Renal cortex interstitium (tissue), 11 donors: ENCODE data around the gene NCLN. TPM values are rescaled to one million over a fixed set of nuclear protein-coding genes. Genes with fewer than 3 reads are reported as not detected.
A peak's percentile ranks its signal among the peaks of the same experiment; 100 is the strongest.
"Not testable (repeated sequence)": the region's sequence is repeated elsewhere in the genome, so short reads cannot be mapped to it uniquely, and the experiment has no call there.

Experiments
- DNase-seq, 11 donors: peaks; one replicate each; pipeline ENCODE4 v3.0.0-alpha.2; 2013; ENCODE audit warnings: low read depth in 9 of 11, low spot score in 4 of 11; ENCODE audit errors: extremely low read depth in 1 of 11
- polyA plus RNA-seq, 3 donors: library from polyadenylated mRNA; unstranded; fragments of 120-200 nt; gene quantifications; one replicate each; pipeline ENCODE4 v1.2.1, GENCODE V29; 2013; ENCODE audit not compliant: insufficient read length in 3 of 3

The NCLN gene
- polyA plus RNA-seq, 3 donors = 29.5 to 48.4 (median 41.7) TPM

- DNase-seq = no peak
These were observed 34.9 kb upstream of the NCLN start for GRCh38 chr19:3150739-3151329.

- DNase-seq = no peak
These were observed 33.9 kb upstream of the NCLN start for GRCh38 chr19:3151563-3152418.

- no peak for DNase-seq
These were observed 33.3 kb upstream of the NCLN start for GRCh38 chr19:3152419-3152780.

- no peak for DNase-seq
These were observed 32.2 kb upstream of the NCLN start for GRCh38 chr19:3153286-3154230.

- DNase-seq = not testable (repeated sequence)
These were observed 31.3 kb upstream of the NCLN start for GRCh38 chr19:3154447-3154846.

- peak in 1 of 11 donors; percentile 33 for DNase-seq
These were observed 30.6 kb upstream of the NCLN start for GRCh38 chr19:3154957-3155736.

GRCh38 chr19:3157096-3157845, 28.5 kb upstream of the NCLN start:
- DNase-seq = no peak

GRCh38 chr19:3159565-3159964, 26.2 kb upstream of the NCLN start:
- no peak for DNase-seq

- no peak for DNase-seq
These were observed 25.5 kb upstream of the NCLN start for GRCh38 chr19:3160219-3160618.

GRCh38 chr19:3161453-3161852, 24.3 kb upstream of the NCLN start:
- no peak for DNase-seq

- no peak for DNase-seq
These were observed 23.1 kb upstream of the NCLN start for GRCh38 chr19:3162418-3163229.

- DNase-seq = peak in 9 of 11 donors; percentile 29 to 61 (median 50)
These were observed 22.4 kb upstream of the NCLN start for GRCh38 chr19:3163230-3163886.

GRCh38 chr19:3163943-3164342, 21.8 kb upstream of the NCLN start:
- DNase-seq = no peak

GRCh38 chr19:3167533-3168272, 18.0 kb upstream of the NCLN start:
- DNase-seq = no peak

GRCh38 chr19:3171894-3172672, 13.6 kb upstream of the NCLN start:
- no peak for DNase-seq

GRCh38 chr19:3172673-3173000, 13.1 kb upstream of the NCLN start:
- DNase-seq = not testable (repeated sequence)
